ENCODE results near the gene SEMA3B. TPM values are rescaled to one million over a fixed set of nuclear protein-coding genes. Genes with fewer than 3 reads are reported as not detected.
A peak's percentile ranks its signal among the peaks of the same experiment; 100 is the strongest.

SEMA3B gene
- total and polyA plus RNA-seq, 9 of the 15 experiments (the other 6 are each of a cell fraction or from before 2014, with no cell fraction given), result 0.03 to 1.8 (median 0.55) TPM; not detected in 1

DNA sequence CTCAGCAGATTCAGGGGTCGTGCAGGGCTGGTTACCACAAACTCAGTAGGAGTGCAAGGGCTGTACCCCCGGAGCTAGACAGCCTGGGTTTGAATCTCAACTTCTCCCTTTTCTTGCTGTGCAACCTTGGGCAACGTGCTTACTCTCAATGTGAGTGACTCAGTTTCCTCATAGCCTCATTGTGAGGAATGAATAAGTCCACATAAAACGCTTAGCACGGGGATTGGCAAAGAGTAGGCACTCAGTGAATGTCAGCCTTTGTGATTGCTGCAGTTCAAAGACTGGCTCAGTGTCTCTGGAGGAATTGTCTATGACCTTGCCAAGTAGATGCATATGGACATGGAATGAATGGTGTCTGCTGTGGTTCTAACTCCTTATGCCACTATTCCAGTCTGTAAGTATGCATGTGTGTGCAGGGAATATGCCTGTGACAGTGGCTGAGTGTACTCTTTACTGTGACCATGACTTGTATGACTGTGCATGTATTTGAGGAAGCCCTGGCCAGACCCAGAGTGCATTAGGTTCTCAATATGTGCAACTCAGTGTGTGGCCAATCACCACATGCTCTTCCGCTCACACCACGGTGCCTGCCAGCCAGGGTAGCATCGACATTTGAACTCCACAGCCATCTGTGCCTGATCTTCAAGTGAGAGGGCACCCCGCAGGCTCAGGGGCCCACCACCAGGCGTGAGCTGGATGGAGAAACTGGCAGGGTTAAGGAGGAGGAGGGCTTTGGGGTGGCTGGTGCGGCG is 31.2 kb downstream of the SEMA3B start (continued):
- TF ChIP-seq PATZ1 (CRISPR knock-in tag; IDR thresholded peaks at IDR 0.05; ENCODE audit: borderline replicate concordance), result no peak
- no peak for TF ChIP-seq HNRNPH1 (optimal IDR thresholded peaks at IDR 0.05; ENCODE audit: low read depth, low read length)
- no peak for TF ChIP-seq ZNF146 (CRISPR knock-in tag; IDR thresholded peaks at IDR 0.05; ENCODE audit: unreplicated experiment)
- TF ChIP-seq CCAR2 (IDR thresholded peaks at IDR 0.05; ENCODE audit: low read depth, low read length), result no peak
- no peak for TF ChIP-seq EHMT2 (IDR thresholded peaks at IDR 0.05)
- no peak for TF ChIP-seq RB1 (IDR thresholded peaks at IDR 0.05; ENCODE audit: low read depth)
- TF ChIP-seq THRAP3 (IDR thresholded peaks at IDR 0.05; ENCODE audit: borderline replicate concordance), result no peak
- TF ChIP-seq, protein P1, sequence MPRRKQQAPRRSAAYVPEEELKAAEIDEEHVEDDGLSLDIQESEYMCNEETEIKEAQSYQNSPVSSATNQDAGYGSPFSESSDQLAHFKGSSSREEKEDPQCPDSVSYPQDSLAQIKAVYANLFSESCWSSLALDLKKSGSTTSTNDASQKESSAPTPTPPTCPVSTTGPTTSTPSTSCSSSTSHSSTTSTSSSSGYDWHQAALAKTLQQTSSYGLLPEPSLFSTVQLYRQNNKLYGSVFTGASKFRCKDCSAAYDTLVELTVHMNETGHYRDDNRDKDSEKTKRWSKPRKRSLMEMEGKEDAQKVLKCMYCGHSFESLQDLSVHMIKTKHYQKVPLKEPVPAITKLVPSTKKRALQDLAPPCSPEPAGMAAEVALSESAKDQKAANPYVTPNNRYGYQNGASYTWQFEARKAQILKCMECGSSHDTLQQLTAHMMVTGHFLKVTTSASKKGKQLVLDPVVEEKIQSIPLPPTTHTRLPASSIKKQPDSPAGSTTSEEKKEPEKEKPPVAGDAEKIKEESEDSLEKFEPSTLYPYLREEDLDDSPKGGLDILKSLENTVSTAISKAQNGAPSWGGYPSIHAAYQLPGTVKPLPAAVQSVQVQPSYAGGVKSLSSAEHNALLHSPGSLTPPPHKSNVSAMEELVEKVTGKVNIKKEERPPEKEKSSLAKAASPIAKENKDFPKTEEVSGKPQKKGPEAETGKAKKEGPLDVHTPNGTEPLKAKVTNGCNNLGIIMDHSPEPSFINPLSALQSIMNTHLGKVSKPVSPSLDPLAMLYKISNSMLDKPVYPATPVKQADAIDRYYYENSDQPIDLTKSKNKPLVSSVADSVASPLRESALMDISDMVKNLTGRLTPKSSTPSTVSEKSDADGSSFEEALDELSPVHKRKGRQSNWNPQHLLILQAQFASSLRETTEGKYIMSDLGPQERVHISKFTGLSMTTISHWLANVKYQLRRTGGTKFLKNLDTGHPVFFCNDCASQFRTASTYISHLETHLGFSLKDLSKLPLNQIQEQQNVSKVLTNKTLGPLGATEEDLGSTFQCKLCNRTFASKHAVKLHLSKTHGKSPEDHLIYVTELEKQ (CRISPR knock-in tag; IDR thresholded peaks at IDR 0.05), result no peak
- TF ChIP-seq MECOM (CRISPR knock-in tag; IDR thresholded peaks at IDR 0.05), result no peak
- no peak for TF ChIP-seq RBM22 (IDR thresholded peaks at IDR 0.05; ENCODE audit: low read depth, low read length, poor library complexity, severe bottlenecking)
- TF ChIP-seq, protein P2, sequence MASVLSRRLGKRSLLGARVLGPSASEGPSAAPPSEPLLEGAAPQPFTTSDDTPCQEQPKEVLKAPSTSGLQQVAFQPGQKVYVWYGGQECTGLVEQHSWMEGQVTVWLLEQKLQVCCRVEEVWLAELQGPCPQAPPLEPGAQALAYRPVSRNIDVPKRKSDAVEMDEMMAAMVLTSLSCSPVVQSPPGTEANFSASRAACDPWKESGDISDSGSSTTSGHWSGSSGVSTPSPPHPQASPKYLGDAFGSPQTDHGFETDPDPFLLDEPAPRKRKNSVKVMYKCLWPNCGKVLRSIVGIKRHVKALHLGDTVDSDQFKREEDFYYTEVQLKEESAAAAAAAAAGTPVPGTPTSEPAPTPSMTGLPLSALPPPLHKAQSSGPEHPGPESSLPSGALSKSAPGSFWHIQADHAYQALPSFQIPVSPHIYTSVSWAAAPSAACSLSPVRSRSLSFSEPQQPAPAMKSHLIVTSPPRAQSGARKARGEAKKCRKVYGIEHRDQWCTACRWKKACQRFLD (CRISPR knock-in tag; IDR thresholded peaks at IDR 0.05), result no peak; the same call in 1 of the 2 replicates
- no peak for TF ChIP-seq USF2 (CRISPR knock-in tag; IDR thresholded peaks at IDR 0.05)
- no peak for TF ChIP-seq ZBTB7A (IDR thresholded peaks at IDR 0.05; ENCODE audit: borderline replicate concordance, control insufficient read depth, low read depth, low read length)
- no peak for TF ChIP-seq SRF (CRISPR knock-in tag; IDR thresholded peaks at IDR 0.05)
- TF ChIP-seq CSDE1 (IDR thresholded peaks at IDR 0.05), result no peak
- TF ChIP-seq CREM (IDR thresholded peaks at IDR 0.05; ENCODE audit: low read depth), result 0 out of 2 replicates have a peak, but pooled peaks have one; percentile 4
- no peak for TF ChIP-seq BRF2 (IDR thresholded peaks at IDR 0.05; ENCODE audit: borderline replicate concordance, insufficient read depth, insufficient read length)
- no peak for TF ChIP-seq ZKSCAN1 (IDR thresholded peaks at IDR 0.05; ENCODE audit: low read depth, low read length)
